ENCODE results near the gene SPON1.
"Not testable (repeated sequence)": the region's sequence is repeated elsewhere in the genome, so short reads cannot be mapped to it uniquely, and the experiment has no call there.

DNA sequence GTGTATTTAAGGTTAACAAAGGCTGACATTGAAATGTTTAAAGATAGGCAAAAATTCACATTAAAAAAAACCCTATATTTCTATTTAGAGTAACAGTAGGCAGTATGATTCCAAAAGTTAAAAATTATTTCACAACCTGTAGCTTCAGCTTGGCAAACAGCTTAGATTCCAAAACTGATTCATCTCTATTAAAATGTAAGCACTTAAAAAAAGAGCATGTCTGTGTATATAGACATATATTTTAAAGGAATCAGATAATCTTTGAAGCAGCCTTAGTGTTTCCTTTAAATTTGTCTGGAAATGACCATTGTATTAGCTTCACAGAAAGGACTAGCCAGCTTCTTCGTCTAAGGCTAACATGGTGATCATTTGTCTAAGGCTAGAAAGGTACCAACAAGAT lies 316.3 kb downstream of the SPON1 start:
- TF ChIP-seq, protein P1, sequence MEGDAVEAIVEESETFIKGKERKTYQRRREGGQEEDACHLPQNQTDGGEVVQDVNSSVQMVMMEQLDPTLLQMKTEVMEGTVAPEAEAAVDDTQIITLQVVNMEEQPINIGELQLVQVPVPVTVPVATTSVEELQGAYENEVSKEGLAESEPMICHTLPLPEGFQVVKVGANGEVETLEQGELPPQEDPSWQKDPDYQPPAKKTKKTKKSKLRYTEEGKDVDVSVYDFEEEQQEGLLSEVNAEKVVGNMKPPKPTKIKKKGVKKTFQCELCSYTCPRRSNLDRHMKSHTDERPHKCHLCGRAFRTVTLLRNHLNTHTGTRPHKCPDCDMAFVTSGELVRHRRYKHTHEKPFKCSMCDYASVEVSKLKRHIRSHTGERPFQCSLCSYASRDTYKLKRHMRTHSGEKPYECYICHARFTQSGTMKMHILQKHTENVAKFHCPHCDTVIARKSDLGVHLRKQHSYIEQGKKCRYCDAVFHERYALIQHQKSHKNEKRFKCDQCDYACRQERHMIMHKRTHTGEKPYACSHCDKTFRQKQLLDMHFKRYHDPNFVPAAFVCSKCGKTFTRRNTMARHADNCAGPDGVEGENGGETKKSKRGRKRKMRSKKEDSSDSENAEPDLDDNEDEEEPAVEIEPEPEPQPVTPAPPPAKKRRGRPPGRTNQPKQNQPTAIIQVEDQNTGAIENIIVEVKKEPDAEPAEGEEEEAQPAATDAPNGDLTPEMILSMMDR (IDR thresholded peaks at IDR 0.05): not testable (repeated sequence)
- not testable (repeated sequence) for TF ChIP-seq POLR2A, EP300 (IDR thresholded peaks at IDR 0.05)

Measured in suprapubic skin (tissue), 3 donors.